Measurements from ENCODE around the gene BUD13.

GRCh38 chr11:116730241-116730561 lies 42.6 kb downstream of the BUD13 start:
- TF ChIP-seq ELF1 (IDR thresholded peaks at IDR 0.05): no peak
- no peak for TF ChIP-seq POLR2AphosphoS5 (IDR thresholded peaks at IDR 0.05; ENCODE audit: low read depth, low read length)
- no peak for TF ChIP-seq CTCF (IDR thresholded peaks at IDR 0.05)
- TF ChIP-seq RFX5 (IDR thresholded peaks at IDR 0.05; ENCODE audit: low read length): no peak
- no peak for TF ChIP-seq EZH2phosphoT487 (IDR thresholded peaks at IDR 0.05; ENCODE audit: borderline replicate concordance, low read depth)
- no peak for TF ChIP-seq GATA2 (CRISPR knock-in tag; IDR thresholded peaks at IDR 0.05)
- no peak for TF ChIP-seq TCF12 (IDR thresholded peaks at IDR 0.05)
- no peak for TF ChIP-seq REST (IDR thresholded peaks at IDR 0.05; ENCODE audit: low read depth, low read length)
- TF ChIP-seq MAX (IDR thresholded peaks at IDR 0.05; ENCODE audit: low read depth): no peak
- no peak for TF ChIP-seq YY1 (IDR thresholded peaks at IDR 0.05; ENCODE audit: low read depth)
- TF ChIP-seq USF1 (IDR thresholded peaks at IDR 0.05; ENCODE audit: borderline replicate concordance, low read depth): no peak
- no peak for TF ChIP-seq EP300 (IDR thresholded peaks at IDR 0.05; ENCODE audit: borderline replicate concordance in 1 of 2, low read depth in 1 of 2, low read length in 1 of 2)

Measured in SK-N-SH (cell line).